Caco-2 (cell line): ENCODE data around the gene IFT20. TPM values are rescaled to one million over a fixed set of nuclear protein-coding genes. Genes with fewer than 3 reads are reported as not detected.

ENCODE experiments used
- BruUV-seq: library from RNA; stranded (reverse); fragments of 400-500 nt; replicated peaks from 2 replicates; lab custom pipeline; 2021; lab: Mats Ljungman, UMichigan
- CTCF ChIA-PET: fragments of 300-600 bp; sonication (Branson Sonifier 250); formaldehyde crosslinking; loops from one replicate; lab custom pipeline; 2022; ENCODE audit warnings: antibody characterized with exemption; lab: Charles Lee
- POLR2A ChIA-PET: fragments of 300-600 bp; sonication (Branson Sonifier 250); formaldehyde crosslinking; loops from one replicate; lab custom pipeline; 2022; ENCODE audit warnings: antibody characterized with exemption; lab: Charles Lee
- DNase-seq, 2 experiments: peaks; one replicate each; pipeline versions ENCODE4 v3.0.0 to v3.0.0-alpha.2; 2020 to 2022
- H3K27me3 ChIP-seq: replicated peaks from 2 replicates; pipeline ENCODE4 v1.6.0; 2011; ENCODE audit warnings: low read length; ENCODE audit not compliant: control insufficient read depth, insufficient read depth
- H3K36me3 ChIP-seq: 2 replicates; pipeline ENCODE4 v1.5.1; 2011; ENCODE audit warnings: low read length; ENCODE audit not compliant: control insufficient read depth, insufficient read depth
- H3K4me1 ChIP-seq: fragments of 250-450 bp; sonication (Bioruptor Pico); 2 replicates; pipeline ENCODE4 v1.5.1; 2020; ENCODE audit warnings: mild to moderate bottlenecking
- H3K4me3 ChIP-seq: 2 replicates; pipeline ENCODE4 v1.5.1; 2011; ENCODE audit warnings: low read depth, mild to moderate bottlenecking, control low read depth, low read length
- H3K9me3 ChIP-seq: fragments of 250-450 bp; sonication (Bioruptor Pico); 2 replicates; pipeline ENCODE4 v1.5.1; 2020; ENCODE audit warnings: mild to moderate bottlenecking, moderate library complexity
- H3K27ac Mint-ChIP-seq: one replicate; pipeline ENCODE4 v1.8.0; 2022; ENCODE audit warnings: mixed read lengths; ENCODE audit not compliant: unreplicated experiment
- H3K27me3 Mint-ChIP-seq: one replicate; pipeline ENCODE4 v1.8.0; 2022; ENCODE audit warnings: mixed read lengths; ENCODE audit not compliant: insufficient read depth, unreplicated experiment
- H3K36me3 Mint-ChIP-seq: one replicate; pipeline ENCODE4 v1.8.0; 2022; ENCODE audit warnings: mild to moderate bottlenecking, mixed read lengths; ENCODE audit not compliant: insufficient read depth, unreplicated experiment
- H3K4me1 Mint-ChIP-seq: one replicate; pipeline ENCODE4 v1.8.0; 2022; ENCODE audit warnings: low read depth, mixed read lengths; ENCODE audit not compliant: unreplicated experiment
- H3K4me3 Mint-ChIP-seq: one replicate; pipeline ENCODE4 v1.8.0; 2022; ENCODE audit warnings: mild to moderate bottlenecking, moderate library complexity, mixed read lengths; ENCODE audit not compliant: unreplicated experiment
- H3K9me3 Mint-ChIP-seq: one replicate; pipeline ENCODE4 v1.8.0; 2022; ENCODE audit warnings: mixed read lengths; ENCODE audit not compliant: unreplicated experiment
- intact Hi-C: fragments of 100-400 bp; cut with micrococcal nuclease; formaldehyde crosslinking; loops from one replicate; pipeline ENCODE4 v1.10.0; 2022; ENCODE audit not compliant: unreplicated experiment
- total RNA-seq: library from RNA; stranded (reverse); gene quantifications from 2 replicates; pipeline ENCODE4 v1.2.3, GENCODE V29; 2022
- TF ChIP-seq, protein P1 (sequence below), 2 experiments: fragments of 200-600 bp in 1 of 2; IDR thresholded peaks; 1 replicate in 1 of 2; 2 replicates in 1 of 2; pipeline versions ENCODE4 v1.5.1 to v1.8.0; 2011 to 2022; ENCODE audit warnings: antibody characterized with exemption in 1 of 2, control low read depth in 1 of 2, inconsistent platforms in 1 of 2, low read depth in 1 of 2, low read length in 1 of 2, mild to moderate bottlenecking in 1 of 2, moderate library complexity in 1 of 2; ENCODE audit not compliant: insufficient read depth in 1 of 2, severe bottlenecking in 1 of 2, unreplicated experiment in 1 of 2

The IFT20 gene
- total RNA-seq, 1 experiment from 2014 or later, result 89.9 TPM

GRCh38 chr17:28334666-28335200, 539 bp downstream of the IFT20 start:
- Mint-ChIP-seq H3K4me3 (peak overlapping the region; percentile 97), H3K9me3 (no peaks in the 10 kb centered on the region), H3K36me3 (peaks cover 77% of the 10 kb centered on the region), H3K27ac (peak overlapping the region; percentile 98), H3K27me3 (no peaks in the 10 kb centered on the region), H3K4me1 (peaks cover 33% of the 10 kb centered on the region)
- ChIA-PET CTCF (interaction anchor here (0.8 to 3.0 kb wide), 21 partner anchors 9 to 312 kb away, joined by 3 to 44 read pairs (median 8); partner anchors contain the start of genes PIGS, POLDIP2, SARM1 and TMEM97), POLR2A (interaction anchor here (0.9 to 3.0 kb wide), 23 partner anchors 9 to 617 kb away, joined by 3 to 139 read pairs (median 10); partner anchors contain the start of genes PHF12, POLDIP2, RPL23A and SARM1)
- TF ChIP-seq, protein P1, sequence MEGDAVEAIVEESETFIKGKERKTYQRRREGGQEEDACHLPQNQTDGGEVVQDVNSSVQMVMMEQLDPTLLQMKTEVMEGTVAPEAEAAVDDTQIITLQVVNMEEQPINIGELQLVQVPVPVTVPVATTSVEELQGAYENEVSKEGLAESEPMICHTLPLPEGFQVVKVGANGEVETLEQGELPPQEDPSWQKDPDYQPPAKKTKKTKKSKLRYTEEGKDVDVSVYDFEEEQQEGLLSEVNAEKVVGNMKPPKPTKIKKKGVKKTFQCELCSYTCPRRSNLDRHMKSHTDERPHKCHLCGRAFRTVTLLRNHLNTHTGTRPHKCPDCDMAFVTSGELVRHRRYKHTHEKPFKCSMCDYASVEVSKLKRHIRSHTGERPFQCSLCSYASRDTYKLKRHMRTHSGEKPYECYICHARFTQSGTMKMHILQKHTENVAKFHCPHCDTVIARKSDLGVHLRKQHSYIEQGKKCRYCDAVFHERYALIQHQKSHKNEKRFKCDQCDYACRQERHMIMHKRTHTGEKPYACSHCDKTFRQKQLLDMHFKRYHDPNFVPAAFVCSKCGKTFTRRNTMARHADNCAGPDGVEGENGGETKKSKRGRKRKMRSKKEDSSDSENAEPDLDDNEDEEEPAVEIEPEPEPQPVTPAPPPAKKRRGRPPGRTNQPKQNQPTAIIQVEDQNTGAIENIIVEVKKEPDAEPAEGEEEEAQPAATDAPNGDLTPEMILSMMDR (IDR thresholded peaks at IDR 0.05; ENCODE audit: insufficient read depth in 1 of 2, low read depth in 1 of 2, low read length in 1 of 2, severe bottlenecking in 1 of 2, unreplicated experiment in 1 of 2), result no peak
- Histone ChIP-seq H3K4me3 (peak overlapping the region; percentile 86), H3K4me1 (peaks cover 27% of the 10 kb centered on the region), H3K27me3 (no peaks in the 10 kb centered on the region), H3K36me3 (peaks cover 7% of the 10 kb centered on the region), H3K9me3 (no peaks in the 10 kb centered on the region)
- no peak for DNase-seq
- intact Hi-C loops, result loop anchor here (1.0 to 10.0 kb wide), 6 partner anchors 14 to 292 kb away; partner anchors contain the start of genes ALDOC, NLK, PIGS and POLDIP2
- BruUV-seq, result TSS peak; percentile 20

- Mint-ChIP-seq H3K9me3 (no peaks in the 10 kb centered on the region), H3K27ac (peak overlapping the region; percentile 98), H3K4me3 (peak overlapping the region; percentile 97), H3K4me1 (peaks cover 33% of the 10 kb centered on the region), H3K27me3 (no peaks in the 10 kb centered on the region), H3K36me3 (peaks cover 77% of the 10 kb centered on the region)
- Histone ChIP-seq H3K36me3 (peaks cover 9% of the 10 kb centered on the region), H3K4me1 (peaks cover 27% of the 10 kb centered on the region), H3K27me3 (no peaks in the 10 kb centered on the region), H3K4me3 (peak overlapping the region; percentile 86), H3K9me3 (no peaks in the 10 kb centered on the region)
- peak in 1 of 2 experiments; percentile 21 for DNase-seq
- ChIA-PET POLR2A (interaction anchor here (2.5 to 3.0 kb wide), 5 partner anchors 10 to 36 kb away, joined by 11 to 139 read pairs (median 75); partner anchors contain the start of genes POLDIP2, SARM1, TMEM97 and VTN), CTCF (interaction anchor here (2.4 to 3.0 kb wide), 6 partner anchors 15 to 106 kb away, joined by 14 to 44 read pairs (median 36); partner anchors contain the start of genes POLDIP2, SARM1, TMEM97 and VTN)
- TF ChIP-seq, protein P1 (IDR thresholded peaks at IDR 0.05; ENCODE audit: insufficient read depth in 1 of 2, low read depth in 1 of 2, low read length in 1 of 2, severe bottlenecking in 1 of 2, unreplicated experiment in 1 of 2), result no peak
- intact Hi-C loops, result loop anchor here (10.0 kb wide), 1 partner anchor 241 kb away; the partner anchor contains the start of genes ALDOC and PIGS
- BruUV-seq, result no TSS peak
Measured at GRCh38 chr17:28334171-28334570, 1.1 kb downstream of the IFT20 start.

DNA sequence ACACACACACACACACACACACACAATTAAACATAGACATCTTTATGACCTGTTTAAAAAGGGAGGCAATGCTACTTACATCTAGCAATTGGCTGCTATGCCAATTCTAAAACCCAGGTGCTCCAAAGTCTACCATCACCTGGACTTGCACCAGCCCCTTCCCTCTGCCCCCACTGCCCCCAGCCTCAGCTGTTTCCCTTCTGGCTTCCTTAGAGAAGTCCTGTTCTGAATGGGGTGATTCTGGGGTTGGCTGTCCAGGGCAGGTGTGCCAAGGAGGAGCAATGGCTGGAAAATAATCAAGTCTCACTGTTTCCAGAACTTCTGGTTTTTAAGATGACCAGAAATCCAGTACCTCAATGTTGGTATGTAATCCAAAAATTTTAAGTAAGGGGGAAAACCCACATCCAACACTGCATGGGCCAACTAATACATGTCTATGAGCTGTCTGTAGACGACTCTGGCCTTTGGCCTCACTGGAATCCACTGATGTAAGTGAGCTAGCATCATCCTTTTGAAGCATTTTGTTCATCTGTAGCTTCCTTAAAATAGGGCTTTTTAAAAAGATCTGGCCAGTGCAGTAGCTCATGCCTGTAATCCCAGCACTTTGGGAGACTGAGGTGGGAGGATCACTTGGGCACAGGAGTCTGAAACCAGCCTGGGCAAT, 2.1 kb downstream of the IFT20 start:
- CTCF ChIA-PET, result interaction anchor here (0.6 kb wide), 1 partner anchor 480 kb away, joined by 4 read pairs; no protein-coding TSS in a partner anchor
- H3K9me3 Mint-ChIP-seq, result no peaks in the 10 kb centered on the region
- intact Hi-C loops, result loop anchor here (10.0 kb wide), 1 partner anchor 242 kb away; the partner anchor contains the start of genes ALDOC and PIGS

More for the DNA sequence above, 2.1 kb downstream of the IFT20 start:
- H3K36me3 Mint-ChIP-seq, result peaks cover 77% of the 10 kb centered on the region
- BruUV-seq, result no TSS peak
- H3K27ac Mint-ChIP-seq, result no peak overlapping the region
- peaks cover 40% of the 10 kb centered on the region for H3K4me1 Mint-ChIP-seq
- H3K9me3 ChIP-seq, result no peaks in the 10 kb centered on the region
- peaks cover 9% of the 10 kb centered on the region for H3K36me3 ChIP-seq
- no peak overlapping the region for H3K4me3 ChIP-seq
- DNase-seq, result peak in 1 of 2 experiments; percentile 36
- H3K27me3 ChIP-seq, result no peaks in the 10 kb centered on the region
- peaks cover 36% of the 10 kb centered on the region for H3K4me1 ChIP-seq
- H3K27me3 Mint-ChIP-seq, result no peaks in the 10 kb centered on the region
- TF ChIP-seq, protein P1 (IDR thresholded peaks at IDR 0.05; ENCODE audit: insufficient read depth in 1 of 2, low read depth in 1 of 2, low read length in 1 of 2, severe bottlenecking in 1 of 2, unreplicated experiment in 1 of 2), result no peak
- peak overlapping the region; percentile 97 for H3K4me3 Mint-ChIP-seq
- POLR2A ChIA-PET, result interaction anchor here (0.5 kb wide), 1 partner anchor 24 kb away, joined by 3 read pairs; the partner anchor contains the start of gene POLDIP2
